Activated CD8-positive, alpha-beta memory T cell treated with anti-CD3 and anti-CD28 coated beads, Interleukin-2, amount 10 ng/mL, durations not matched to agents 7 days and 5 days (primary cell): ENCODE measurements around the gene LCTL. TPM values are rescaled to one million over a fixed set of nuclear protein-coding genes. Genes with fewer than 3 reads are reported as not detected.

ENCODE experiments used
- ATAC-seq: fragments of 150-1000 bp; cut with Tn5 transposase; one replicate; pipeline ENCODE4 v1.10.0; 2021; ENCODE audit warnings: moderate library complexity
- CTCF ChIA-PET: fragments of 350-600 bp; sonication (Branson Sonifier 250); formaldehyde crosslinking; loops from one replicate; lab custom pipeline; 2021; ENCODE audit warnings: antibody characterized with exemption; lab: Charles Lee
- DNase-seq: peaks from one replicate; pipeline ENCODE4 v3.0.0-alpha.2; 2020
- H3K27ac Mint-ChIP-seq: one replicate; pipeline ENCODE4 v1.8.0; 2021; ENCODE audit warnings: mild to moderate bottlenecking, mixed read lengths
- H3K27me3 Mint-ChIP-seq: one replicate; pipeline ENCODE4 v1.8.0; 2021; ENCODE audit warnings: mixed read lengths
- H3K36me3 Mint-ChIP-seq: one replicate; pipeline ENCODE4 v1.8.0; 2021; ENCODE audit warnings: mild to moderate bottlenecking, mixed read lengths
- H3K4me1 Mint-ChIP-seq: one replicate; pipeline ENCODE4 v1.8.0; 2021; ENCODE audit warnings: mixed read lengths
- H3K4me3 Mint-ChIP-seq: one replicate; pipeline ENCODE4 v1.8.0; 2021; ENCODE audit warnings: mild to moderate bottlenecking, moderate library complexity, mixed read lengths
- H3K9me3 Mint-ChIP-seq: one replicate; pipeline ENCODE4 v1.8.0; 2022; ENCODE audit warnings: low read depth, mixed read lengths
- total RNA-seq, 2 experiments: library from RNA; stranded (reverse); gene quantifications; one replicate each; pipeline ENCODE4 v1.2.3, GENCODE V29; 2021

LCTL gene
- total RNA-seq, 2 experiments from 2014 or later, result not detected

DNA sequence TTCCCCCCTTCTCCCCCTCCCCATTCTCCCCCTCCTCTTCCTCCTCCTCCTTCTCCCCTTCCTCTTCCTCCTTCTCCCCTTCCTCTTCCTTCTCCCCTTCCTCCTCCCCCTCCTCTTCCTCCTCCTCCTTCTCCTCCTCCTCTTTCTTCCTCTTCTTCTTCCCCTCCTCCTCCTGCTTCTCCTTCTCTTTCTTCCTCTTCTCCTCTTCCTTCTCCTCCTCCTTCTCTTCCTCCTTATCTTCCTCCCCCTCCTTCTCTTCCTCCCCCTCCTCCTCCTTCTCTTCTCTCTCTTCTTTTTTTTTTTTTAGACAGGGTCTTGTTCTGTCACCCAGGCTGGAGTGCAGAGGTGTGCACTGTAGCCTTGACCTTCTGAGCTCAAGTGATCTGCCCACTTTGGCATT, 21.2 kb upstream of the LCTL start:
- DNase-seq (no peak), ATAC-seq (no peak)
- CTCF ChIA-PET, result interaction anchor here (1.4 kb wide), 1 partner anchor 32 kb away, joined by 3 read pairs; no protein-coding TSS in a partner anchor
- H3K4me3 Mint-ChIP-seq, result no peak overlapping the region
- H3K36me3 Mint-ChIP-seq, result no peaks in the 10 kb centered on the region
- no peaks in the 10 kb centered on the region for H3K9me3 Mint-ChIP-seq
- H3K27ac Mint-ChIP-seq, result no peak overlapping the region
- H3K4me1 Mint-ChIP-seq, result peaks cover 3% of the 10 kb centered on the region
- peaks cover 18% of the 10 kb centered on the region for H3K27me3 Mint-ChIP-seq

DNA sequence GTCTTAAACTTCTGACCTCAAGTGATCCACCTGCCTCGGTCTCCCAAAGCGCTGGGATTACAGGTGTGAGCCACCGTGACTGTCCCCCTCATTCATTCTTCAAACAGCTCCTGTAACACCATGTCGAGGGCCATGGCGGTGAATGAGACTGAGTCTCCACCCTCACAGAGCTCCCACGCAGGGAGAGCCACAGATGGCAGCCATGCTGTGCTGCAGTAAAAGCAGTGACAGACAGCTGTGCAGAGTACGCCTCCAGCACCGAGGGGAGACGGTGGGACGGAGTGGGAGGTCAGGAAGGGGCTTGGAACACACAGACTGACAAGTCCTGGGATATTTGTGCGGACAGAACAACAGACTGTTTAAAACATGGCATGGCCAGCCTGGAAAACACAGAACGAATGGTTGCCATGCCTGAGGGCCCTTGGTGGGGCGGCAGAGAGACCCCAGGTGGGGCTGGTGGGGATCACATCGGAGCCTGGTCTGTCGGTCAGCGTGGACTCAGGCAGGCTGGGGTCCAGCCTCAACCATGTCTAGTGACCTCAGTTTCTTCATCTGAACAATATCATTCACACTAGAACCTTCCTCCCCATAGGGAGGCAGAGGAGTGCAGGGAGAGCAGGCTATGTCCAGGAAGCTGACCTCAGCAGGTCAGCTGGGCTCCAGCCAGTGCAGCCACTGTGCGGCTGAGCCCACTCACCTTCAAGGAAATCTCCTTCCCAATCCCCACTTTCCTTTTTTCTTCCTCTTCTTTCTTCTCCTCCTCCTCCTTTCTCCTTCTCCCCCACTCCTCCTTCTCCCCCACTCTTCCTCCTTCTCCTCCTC, 20.6 kb upstream of the LCTL start:
- ATAC-seq (no peak), DNase-seq (no peak)
- CTCF ChIA-PET, result interaction anchor here (1.5 kb wide), 1 partner anchor 19 kb away, joined by 4 read pairs; no protein-coding TSS in a partner anchor
- no peaks in the 10 kb centered on the region for H3K36me3 Mint-ChIP-seq
- peaks cover 3% of the 10 kb centered on the region for H3K4me1 Mint-ChIP-seq
- no peak overlapping the region for H3K27ac Mint-ChIP-seq
- peaks cover 18% of the 10 kb centered on the region for H3K27me3 Mint-ChIP-seq
- no peaks in the 10 kb centered on the region for H3K9me3 Mint-ChIP-seq
- H3K4me3 Mint-ChIP-seq, result no peak overlapping the region

GRCh38 chr15:66581972-66582537, 16.3 kb upstream of the LCTL start:
- Mint-ChIP-seq H3K9me3 (no peaks in the 10 kb centered on the region), H3K36me3 (no peaks in the 10 kb centered on the region), H3K27me3 (peaks cover 9% of the 10 kb centered on the region), H3K4me3 (no peak overlapping the region), H3K27ac (no peak overlapping the region), H3K4me1 (peaks cover 9% of the 10 kb centered on the region)
- ATAC-seq (no peak), DNase-seq (no peak)
- CTCF ChIA-PET, result interaction anchor here (1.3 kb wide), 1 partner anchor 15 kb away, joined by 5 read pairs; no protein-coding TSS in a partner anchor

- H3K9me3 Mint-ChIP-seq, result no peaks in the 10 kb centered on the region
- no peak for DNase-seq
- H3K27ac Mint-ChIP-seq, result no peak overlapping the region
- H3K4me3 Mint-ChIP-seq, result no peak overlapping the region
- H3K4me1 Mint-ChIP-seq, result peaks cover 9% of the 10 kb centered on the region
- no peak for ATAC-seq
- peaks cover 6% of the 10 kb centered on the region for H3K27me3 Mint-ChIP-seq
- no peaks in the 10 kb centered on the region for H3K36me3 Mint-ChIP-seq
- CTCF ChIA-PET, result interaction anchor here (0.9 to 1.3 kb wide), 2 partner anchors 14 to 27 kb away, joined by 3 to 5 read pairs; no protein-coding TSS in a partner anchor
Observed at GRCh38 chr15:66580643-66581042, 14.8 kb upstream of the LCTL start.

GRCh38 chr15:66578286-66578875, 12.6 kb upstream of the LCTL start:
- H3K36me3 Mint-ChIP-seq, result no peaks in the 10 kb centered on the region
- CTCF ChIA-PET, result no interaction called here
- no peaks in the 10 kb centered on the region for H3K27me3 Mint-ChIP-seq
- DNase-seq, result no peak
- H3K9me3 Mint-ChIP-seq, result no peaks in the 10 kb centered on the region
- peaks cover 9% of the 10 kb centered on the region for H3K4me1 Mint-ChIP-seq
- peak; percentile 76 for ATAC-seq
- H3K27ac Mint-ChIP-seq, result peak overlapping the region; percentile 16
- no peak overlapping the region for H3K4me3 Mint-ChIP-seq

GRCh38 chr15:66574596-66574950, 8.8 kb upstream of the LCTL start:
- no peak for ATAC-seq
- H3K9me3 Mint-ChIP-seq, result no peaks in the 10 kb centered on the region
- no peak for DNase-seq
- peaks cover 9% of the 10 kb centered on the region for H3K4me1 Mint-ChIP-seq
- H3K27me3 Mint-ChIP-seq, result no peaks in the 10 kb centered on the region
- no peaks in the 10 kb centered on the region for H3K36me3 Mint-ChIP-seq
- CTCF ChIA-PET, result interaction anchor here (0.8 to 1.4 kb wide), 2 partner anchors 8 to 13 kb away, joined by 3 to 5 read pairs; no protein-coding TSS in a partner anchor
- H3K4me3 Mint-ChIP-seq, result no peak overlapping the region
- H3K27ac Mint-ChIP-seq, result no peak overlapping the region

DNA sequence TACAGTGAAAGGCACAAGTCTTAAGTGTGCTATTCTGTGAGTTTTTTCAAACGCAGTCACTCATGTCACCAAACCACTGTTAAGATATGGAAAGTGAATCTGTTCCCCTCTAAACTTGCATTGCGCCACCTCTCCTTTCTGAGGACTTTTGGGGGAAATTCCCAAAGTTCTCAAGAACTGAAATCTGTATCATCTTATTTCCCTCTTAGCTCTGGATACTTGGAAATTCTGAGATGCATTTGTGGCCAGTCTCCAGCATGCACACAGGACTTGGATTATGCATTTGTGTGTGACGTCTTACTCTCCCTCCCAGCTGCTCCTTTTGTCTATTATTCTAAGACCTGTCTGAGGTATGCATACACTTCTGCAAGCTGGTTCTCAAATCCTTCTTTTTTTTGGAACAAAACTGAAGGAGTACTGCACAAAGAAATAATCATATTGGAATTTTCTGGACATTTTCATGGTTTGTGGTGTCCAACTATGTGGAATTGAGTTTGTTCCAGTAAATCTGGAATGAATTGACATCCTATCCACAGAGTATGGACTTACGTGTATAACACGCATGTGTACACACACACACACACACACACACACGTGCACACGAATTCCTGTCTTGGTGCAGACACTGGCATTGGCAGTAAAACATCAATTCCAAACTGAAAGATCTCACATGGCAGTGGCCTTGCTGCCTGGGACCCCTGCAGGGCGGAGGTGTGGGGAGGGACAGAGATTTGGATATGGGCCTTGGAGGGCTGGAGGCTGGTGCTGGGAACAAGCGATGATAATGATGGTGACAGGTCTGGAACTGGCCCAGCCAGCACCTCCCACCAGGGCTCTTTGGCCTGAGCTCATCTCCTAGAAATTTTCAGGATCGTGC, 8.2 kb upstream of the LCTL start:
- no peak overlapping the region for H3K4me3 Mint-ChIP-seq
- ATAC-seq (no peak), DNase-seq (no peak)
- H3K27me3 Mint-ChIP-seq, result no peaks in the 10 kb centered on the region
- CTCF ChIA-PET, result interaction anchor here (0.8 to 1.4 kb wide), 2 partner anchors 7 to 12 kb away, joined by 3 to 5 read pairs; no protein-coding TSS in a partner anchor
- peaks cover 9% of the 10 kb centered on the region for H3K4me1 Mint-ChIP-seq
- no peaks in the 10 kb centered on the region for H3K36me3 Mint-ChIP-seq
- H3K27ac Mint-ChIP-seq, result no peak overlapping the region
- H3K9me3 Mint-ChIP-seq, result no peaks in the 10 kb centered on the region

DNA sequence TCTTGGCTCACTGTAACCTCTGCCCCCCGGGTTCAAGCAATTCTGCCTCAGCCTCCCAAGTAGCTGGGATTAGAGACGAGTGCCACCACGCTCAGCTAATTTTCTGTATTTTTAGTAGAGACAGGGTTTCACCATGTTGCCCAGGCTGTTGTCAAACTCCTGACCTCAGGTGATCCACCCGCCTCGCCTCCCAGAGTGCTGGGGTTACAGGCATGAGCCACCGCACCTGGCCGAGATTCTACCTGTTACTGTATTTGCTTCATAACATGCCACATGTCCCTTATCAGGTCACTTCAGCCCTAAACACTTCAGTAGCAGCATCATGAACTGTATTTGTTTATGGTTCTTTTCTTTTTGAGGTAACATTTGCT, 7.5 kb upstream of the LCTL start:
- Mint-ChIP-seq H3K27ac (no peak overlapping the region), H3K4me3 (no peak overlapping the region), H3K9me3 (no peaks in the 10 kb centered on the region), H3K4me1 (peaks cover 5% of the 10 kb centered on the region), H3K27me3 (no peaks in the 10 kb centered on the region), H3K36me3 (no peaks in the 10 kb centered on the region)
- ATAC-seq (no peak), DNase-seq (no peak)
- CTCF ChIA-PET, result no interaction called here

DNA sequence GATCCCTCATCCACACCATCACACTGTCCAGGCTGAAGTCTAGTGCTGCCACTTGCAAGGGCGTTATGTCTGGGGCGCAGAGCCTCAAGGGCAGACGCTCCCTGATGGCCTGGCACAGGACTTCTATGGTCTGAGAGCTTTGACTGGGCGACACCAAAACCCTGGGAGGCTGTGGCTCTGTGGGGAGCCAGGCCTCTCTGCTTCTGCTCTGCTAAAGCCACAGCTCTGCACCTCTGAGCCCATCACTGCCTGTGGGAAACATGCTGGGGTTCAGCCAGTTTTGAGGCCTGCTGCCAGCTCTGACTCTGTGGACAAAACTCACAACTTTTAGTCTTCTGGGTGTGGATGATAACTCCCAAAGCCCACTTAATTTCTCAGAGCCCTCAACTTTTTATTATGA, 6.3 kb upstream of the LCTL start:
- H3K36me3 Mint-ChIP-seq, result no peaks in the 10 kb centered on the region
- H3K4me1 Mint-ChIP-seq, result peaks cover under 1% of the 10 kb centered on the region
- no peak overlapping the region for H3K27ac Mint-ChIP-seq
- no peaks in the 10 kb centered on the region for H3K9me3 Mint-ChIP-seq
- ATAC-seq (no peak), DNase-seq (no peak)
- no peak overlapping the region for H3K4me3 Mint-ChIP-seq
- H3K27me3 Mint-ChIP-seq, result no peaks in the 10 kb centered on the region
- CTCF ChIA-PET, result interaction anchor here (0.7 kb wide), 1 partner anchor 12 kb away, joined by 3 read pairs; no protein-coding TSS in a partner anchor

DNA sequence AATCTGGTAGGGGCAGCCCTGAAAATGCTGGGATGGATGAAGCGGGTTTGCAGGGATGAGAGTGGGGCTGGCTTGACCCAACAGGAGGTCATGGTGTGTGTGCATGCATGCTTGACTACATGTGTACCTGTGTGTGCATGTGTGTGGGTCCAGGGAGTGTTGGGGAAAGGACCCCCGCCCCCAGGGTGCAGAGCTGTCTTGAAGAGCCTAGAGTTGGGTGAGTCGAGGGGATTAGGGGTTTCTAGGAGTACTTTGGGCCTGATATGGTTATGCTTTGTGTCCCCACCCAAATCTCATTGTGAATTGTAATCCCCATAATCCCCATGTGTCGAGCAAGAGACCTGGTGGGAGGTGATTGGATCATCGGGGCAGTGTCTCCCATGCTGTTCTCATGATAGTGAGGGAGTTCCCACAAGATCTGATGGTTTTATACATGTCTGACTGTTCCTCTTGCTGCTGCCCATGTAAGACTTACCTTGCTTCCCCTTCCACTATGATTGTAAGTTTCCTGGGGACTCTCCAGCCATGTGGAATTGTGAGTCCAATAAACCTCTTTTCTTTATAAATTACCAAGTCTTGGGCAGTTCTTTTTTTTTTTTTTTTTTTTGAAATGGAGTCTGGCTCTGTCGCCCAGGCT, 5.2 kb upstream of the LCTL start:
- no peak for ATAC-seq
- Mint-ChIP-seq H3K4me1 (peaks cover 6% of the 10 kb centered on the region), H3K27ac (no peak overlapping the region), H3K36me3 (no peaks in the 10 kb centered on the region), H3K9me3 (no peaks in the 10 kb centered on the region), H3K4me3 (no peak overlapping the region), H3K27me3 (no peaks in the 10 kb centered on the region)
- no peak for DNase-seq
- CTCF ChIA-PET, result interaction anchor here (0.6 to 0.7 kb wide), 2 partner anchors 148 to 1664 kb away, joined by 3 read pairs; no protein-coding TSS in a partner anchor

- Mint-ChIP-seq H3K4me3 (no peak overlapping the region), H3K27ac (no peak overlapping the region), H3K9me3 (no peaks in the 10 kb centered on the region), H3K4me1 (peaks cover 6% of the 10 kb centered on the region), H3K36me3 (no peaks in the 10 kb centered on the region), H3K27me3 (no peaks in the 10 kb centered on the region)
- no peak for ATAC-seq
- no peak for DNase-seq
- CTCF ChIA-PET, result interaction anchor here (0.6 kb wide), 1 partner anchor 147 kb away, joined by 3 read pairs; no protein-coding TSS in a partner anchor
Observed at GRCh38 chr15:66570327-66570726, 4.5 kb upstream of the LCTL start.

- Mint-ChIP-seq H3K4me3 (no peak overlapping the region), H3K27me3 (no peaks in the 10 kb centered on the region), H3K27ac (no peak overlapping the region), H3K9me3 (no peaks in the 10 kb centered on the region), H3K4me1 (peaks cover 7% of the 10 kb centered on the region), H3K36me3 (no peaks in the 10 kb centered on the region)
- ATAC-seq, result no peak
- CTCF ChIA-PET, result interaction anchor here (0.6 kb wide), 2 partner anchors 47 to 695 kb away, joined by 3 read pairs; no protein-coding TSS in a partner anchor
- no peak for DNase-seq
Observed at GRCh38 chr15:66569461-66570137, 3.8 kb upstream of the LCTL start.
